A549 (cell line): ENCODE results near the gene CCDC197. TPM values are rescaled to one million over a fixed set of nuclear protein-coding genes. Genes with fewer than 3 reads are reported as not detected.

ENCODE experiments used
- ATAC-seq, 2 experiments: fragments of 200-7000 bp in 1 of 2; fragments of >200 bp in 1 of 2; cut with Nextera tagmentation in 1 of 2; cut with Tn5 transposase in 1 of 2; 3 replicates each; pipeline versions ENCODE4 v1.8.0 to v1.9.1; 2018 to 2020; ENCODE audit warnings: mild to moderate bottlenecking in 1 of 2, moderate library complexity in 1 of 2
- CTCF ChIA-PET: fragments of 300-600 bp; sonication (Branson Sonifier 250); formaldehyde crosslinking; extraction: SDS; loops from one replicate; lab custom pipeline; 2021; ENCODE audit warnings: antibody characterized with exemption, inconsistent platforms; lab: Yijun Ruan, JAX
- POLR2A ChIA-PET: fragments of 350-600 bp; formaldehyde crosslinking; extraction: SDS; loops from one replicate; lab custom pipeline; 2021; ENCODE audit warnings: antibody characterized with exemption, inconsistent platforms; lab: Yijun Ruan, JAX
- DNase-seq, 2 experiments: peaks; one replicate each; pipeline versions ENCODE4 v3.0.0 to v3.0.0-alpha.2; 2011 to 2016; ENCODE audit warnings: low read depth in 1 of 2, low spot score in 1 of 2
- FAIRE-seq: peaks from 2 replicates; lab custom pipeline; 2011; peaks lifted over from hg19 to GRCh38; lab: Jason Lieb, UNC
- H3K27ac ChIP-seq, 2 experiments: fragments of >200 bp; sonication (Bioruptor Twin); formaldehyde crosslinking; 3 replicates each; pipeline ENCODE4 v1.5.1; 2016 to 2017
- H3K4me1 ChIP-seq: fragments of >200 bp; sonication (Bioruptor Twin); formaldehyde crosslinking; 3 replicates; pipeline ENCODE4 v1.6.1; 2016
- H3K4me2 ChIP-seq: fragments of >200 bp; sonication (Bioruptor Twin); formaldehyde crosslinking; 3 replicates; pipeline ENCODE4 v1.6.1; 2016
- H3K4me3 ChIP-seq: fragments of >200 bp; sonication (Bioruptor Twin); formaldehyde crosslinking; 3 replicates; pipeline ENCODE4 v1.5.1; 2016
- H3K9me3 ChIP-seq: fragments of >200 bp; sonication (Bioruptor Twin); formaldehyde crosslinking; 3 replicates; pipeline ENCODE4 v1.6.1; 2016
- ATOH8 ChIP-seq: fragments of 250-450 bp; sonication (Bioruptor Pico); IDR thresholded peaks from 2 replicates; pipeline ENCODE4 v1.5.0; 2020; ENCODE audit warnings: low read depth, mild to moderate bottlenecking, moderate library complexity
- CBX2 ChIP-seq: fragments of 200-600 bp; sonication (generic); IDR thresholded peaks from 2 replicates; pipeline ENCODE4 v1.6.1; 2016; ENCODE audit warnings: low read depth, mild to moderate bottlenecking, borderline replicate concordance
- CBX8 ChIP-seq: fragments of 200-600 bp; sonication (generic); IDR thresholded peaks from 2 replicates; pipeline ENCODE4 v1.6.1; 2016
- CEBPB ChIP-seq, 2 experiments: fragments of >200 bp in 1 of 2; sonication (Bioruptor Twin) in 1 of 2; formaldehyde crosslinking in 1 of 2; IDR thresholded peaks; 2 replicates each; pipeline ENCODE4 v1.6.1; 2012 to 2016
- CHD4 ChIP-seq: fragments of 200-600 bp; sonication (generic); IDR thresholded peaks from 2 replicates; pipeline ENCODE4 v1.6.1; 2016; ENCODE audit warnings: antibody characterized with exemption, mild to moderate bottlenecking, borderline replicate concordance
- CTCF ChIP-seq: fragments of >200 bp; sonication (Bioruptor Twin); formaldehyde crosslinking; IDR thresholded peaks from 3 replicates; pipeline ENCODE4 v1.5.1; 2016
- EP300 ChIP-seq, 2 experiments: fragments of >200 bp; sonication (Bioruptor Twin); formaldehyde crosslinking; IDR thresholded peaks; 2 replicates in 1 of 2; 3 replicates in 1 of 2; pipeline ENCODE4 v1.6.1; 2016 to 2017
- FOSB ChIP-seq: fragments of 250-450 bp; sonication (Bioruptor Pico); IDR thresholded peaks from 2 replicates; pipeline ENCODE4 v1.5.0; 2020; ENCODE audit warnings: mild to moderate bottlenecking, moderate library complexity
- GATA3 ChIP-seq: IDR thresholded peaks from 2 replicates; pipeline ENCODE4 v1.6.1; 2012; ENCODE audit warnings: borderline replicate concordance
- HES2 ChIP-seq: fragments of >200 bp; sonication (Bioruptor Twin); formaldehyde crosslinking; IDR thresholded peaks from 2 replicates; pipeline ENCODE4 v1.6.1; 2016
- HMGXB4 ChIP-seq: fragments of 250-450 bp; sonication (Bioruptor Pico); IDR thresholded peaks from 2 replicates; pipeline ENCODE4 v1.5.0; 2021; ENCODE audit warnings: mild to moderate bottlenecking, moderate library complexity, borderline replicate concordance
- HOXB13 ChIP-seq: fragments of 250-450 bp; sonication (Bioruptor Pico); IDR thresholded peaks from 2 replicates; pipeline ENCODE4 v1.5.0; 2020; ENCODE audit warnings: low read depth, mild to moderate bottlenecking, moderate library complexity
- JUNB ChIP-seq: fragments of >200 bp; sonication (Bioruptor Twin); formaldehyde crosslinking; IDR thresholded peaks from 2 replicates; pipeline ENCODE4 v1.6.1; 2016
- MAFK ChIP-seq: fragments of 450-650 bp; IDR thresholded peaks from 2 replicates; pipeline ENCODE4 v1.6.1; 2014; ENCODE audit not compliant: partially characterized antibody
- MAX ChIP-seq: IDR thresholded peaks from 2 replicates; pipeline ENCODE4 v1.6.1; 2012
- MYC ChIP-seq: IDR thresholded peaks from 2 replicates; pipeline ENCODE4 v1.6.1; 2012; ENCODE audit warnings: mild to moderate bottlenecking, inconsistent platforms, low read length, improper control_type of control experiment, borderline replicate concordance
- NPAS2 ChIP-seq: fragments of 250-450 bp; sonication (Bioruptor Pico); IDR thresholded peaks from 2 replicates; pipeline ENCODE4 v1.8.0; 2022; ENCODE audit warnings: mild to moderate bottlenecking, moderate library complexity, borderline replicate concordance
- NR3C1 ChIP-seq: fragments of >200 bp; sonication (Bioruptor Twin); formaldehyde crosslinking; IDR thresholded peaks from 3 replicates; pipeline ENCODE4 v1.6.1; 2017
- PBX3 ChIP-seq: IDR thresholded peaks from 2 replicates; pipeline ENCODE4 v1.6.1; 2012
- POLR2A ChIP-seq: IDR thresholded peaks from 2 replicates; pipeline ENCODE4 v1.6.1; 2012; ENCODE audit warnings: mild to moderate bottlenecking, low read length
- RCOR1 ChIP-seq: fragments of 150-350 bp; IDR thresholded peaks from 2 replicates; pipeline ENCODE4 v1.6.1; 2014; ENCODE audit warnings: antibody characterized with exemption, low read length, low read depth
- TP53 ChIP-seq: fragments of 250-450 bp; sonication (Bioruptor Pico); IDR thresholded peaks from 2 replicates; pipeline ENCODE4 v1.5.0; 2021; ENCODE audit warnings: mild to moderate bottlenecking, moderate library complexity
- ZNF302 ChIP-seq: fragments of 250-450 bp; sonication (Bioruptor Pico); IDR thresholded peaks from 2 replicates; pipeline ENCODE4 v1.9.0; 2021; ENCODE audit warnings: inconsistent platforms, mild to moderate bottlenecking, moderate library complexity
- WGBS: methylation state at CpG from one replicate; pipeline ENCODE4 v1.1.6; 2017; ENCODE audit errors: missing lambda C conversion rate; 5-methylcytosine and 5-hydroxymethylcytosine counted together
- polyA plus RNA-seq, 4 experiments: library from polyadenylated mRNA; depleted of rRNA in 3 of 4; stranded (reverse); fragments of >200 nt; fragmentation: RNase III in 1 of 4; extraction: RNeasy Plus Mini Kit Qiagen cat#74134 plus additional on column Dnase treatment in 1 of 4; gene quantifications; 2 replicates in 3 of 4; 3 replicates in 1 of 4; pipeline ENCODE4 v1.2.3, GENCODE V29; 2011 to 2017

CCDC197 gene
- polyA plus RNA-seq, 2 of the 4 experiments (the other 2 are of a cell fraction) = not detected

- ChIA-PET POLR2A (no interaction called here), CTCF (interaction anchor here (1.0 to 2.7 kb wide), 3 partner anchors 8 to 136 kb away, joined by 3 to 18 read pairs (median 4); no protein-coding TSS in a partner anchor)
- WGBS = 90% methylated on average over 8 of the region's 8 CpGs
- Histone ChIP-seq H3K4me3 (no peak overlapping the region), H3K4me1 (no peaks in the 10 kb centered on the region), H3K4me2 (no peak overlapping the region), H3K9me3 (no peaks in the 10 kb centered on the region), H3K27ac (no peak overlapping the region)
- DNase-seq (no peak), FAIRE-seq (no peak), ATAC-seq (no peak)
- TF ChIP-seq CEBPB (IDR thresholded peaks at IDR 0.05) = no peak
- TF ChIP-seq ATOH8 = no peak
- TF ChIP-seq MAFK = no peak
- no peak for TF ChIP-seq HES2
- TF ChIP-seq GATA3 = no peak
- no peak for TF ChIP-seq RCOR1
- no peak for TF ChIP-seq TP53 (CRISPR knock-in tag)
- TF ChIP-seq FOSB (CRISPR knock-in tag) = no peak
- TF ChIP-seq NR3C1 = no peak
- TF ChIP-seq ZNF302 = no peak
- no peak for TF ChIP-seq MYC
- no peak for TF ChIP-seq POLR2A
Measured at GRCh38 chr14:94045101-94045500, 48.0 kb downstream of the CCDC197 start.

- 95% methylated on average over 19 of the region's 19 CpGs for WGBS
- TF ChIP-seq HOXB13 (CRISPR knock-in tag) (no peak), CBX8 (no peak), MYC (no peak), HMGXB4 (CRISPR knock-in tag) (no peak), NPAS2 (CRISPR knock-in tag) (no peak), CTCF (no peak), CHD4 (no peak), MAX (no peak), EP300 (IDR thresholded peaks at IDR 0.05) (no peak), FOSB (CRISPR knock-in tag) (no peak), PBX3 (no peak), CBX2 (no peak), JUNB (no peak)
- TF ChIP-seq, all 56 proteins: peak for 0
- Histone ChIP-seq H3K9me3 (no peaks in the 10 kb centered on the region), H3K4me3 (no peak overlapping the region), H3K27ac (no peak overlapping the region), H3K4me2 (no peak overlapping the region), H3K4me1 (no peaks in the 10 kb centered on the region)
- POLR2A ChIA-PET = no interaction called here
- FAIRE-seq (no peak), DNase-seq (no peak), ATAC-seq (no peak)
- CTCF ChIA-PET = interaction anchor here (1.0 to 2.7 kb wide), 4 partner anchors 9 to 135 kb away, joined by 3 to 18 read pairs (median 4); no protein-coding TSS in a partner anchor
Measured at GRCh38 chr14:94045563-94046345, 48.7 kb downstream of the CCDC197 start.
